ENCODE measurements around the gene STARD5. TPM values are rescaled to one million over a fixed set of nuclear protein-coding genes. Genes with fewer than 3 reads are reported as not detected.

The STARD5 gene
- total RNA-seq, 1 experiment from 2014 or later = 0.41 TPM

- ChIA-PET CTCF (no interaction called here), POLR2A (ENCODE audit: unreplicated experiment) (no interaction called here)
Measured at GRCh38 chr15:81343371-81343770, 19.4 kb upstream of the STARD5 start.

GRCh38 chr15:81341351-81341750, 17.4 kb upstream of the STARD5 start:
- no peak for TF ChIP-seq EZH2 (IDR thresholded peaks at IDR 0.05; ENCODE audit: low read depth)
- TF ChIP-seq CTCF (conservative IDR thresholded peaks at IDR 0.05) = no peak
- H3K79me2 ChIP-seq (ENCODE audit: low read depth) = no peaks in the 10 kb centered on the region
- H3K4me2 ChIP-seq = no peak overlapping the region
- no peaks in the 10 kb centered on the region for H3K36me3 ChIP-seq (ENCODE audit: low read depth)
- CTCF ChIA-PET = no interaction called here
- H3K9me3 ChIP-seq (ENCODE audit: insufficient read depth, low read depth) = no peaks in the 10 kb centered on the region
- H3F3A ChIP-seq (ENCODE audit: insufficient read depth, low read depth) = no peaks in the 10 kb centered on the region
- no peak for DNase-seq
- H3K4me1 ChIP-seq (replicated peaks; ENCODE audit: insufficient read depth) = no peaks in the 10 kb centered on the region
- H3K27me3 ChIP-seq (ENCODE audit: insufficient read depth, low read depth) = peaks cover 22% of the 10 kb centered on the region
- H3K4me3 ChIP-seq = no peak overlapping the region
- intact Hi-C loops (cut with micrococcal nuclease; ENCODE audit: unreplicated experiment) = no loop called here
- H3K27ac ChIP-seq = no peak overlapping the region
- BruUV-seq (replicated peaks) = no TSS peak
- POLR2A ChIA-PET (ENCODE audit: unreplicated experiment) = no interaction called here
- H3K9me2 ChIP-seq (ENCODE audit: insufficient read depth) = no peaks in the 10 kb centered on the region
- no peak overlapping the region for H2AFZ ChIP-seq
- H4K20me1 ChIP-seq (ENCODE audit: insufficient read depth) = no peaks in the 10 kb centered on the region

More at GRCh38 chr15:81343371-81343770, 19.4 kb upstream of the STARD5 start:
- Histone ChIP-seq H3K9me3 (ENCODE audit: insufficient read depth, low read depth) (no peaks in the 10 kb centered on the region), H3K36me3 (ENCODE audit: low read depth) (no peaks in the 10 kb centered on the region), H3K9me2 (ENCODE audit: insufficient read depth) (no peaks in the 10 kb centered on the region), H3K4me1 (replicated peaks; ENCODE audit: insufficient read depth) (no peaks in the 10 kb centered on the region), H3K4me3 (no peak overlapping the region), H3K27me3 (ENCODE audit: insufficient read depth, low read depth) (peaks cover 24% of the 10 kb centered on the region; the same call in 1 of the 2 replicates), H3F3A (ENCODE audit: insufficient read depth, low read depth) (no peaks in the 10 kb centered on the region), H4K20me1 (ENCODE audit: insufficient read depth) (no peaks in the 10 kb centered on the region), H2AFZ (no peak overlapping the region), H3K27ac (no peak overlapping the region), H3K79me2 (ENCODE audit: low read depth) (no peaks in the 10 kb centered on the region), H3K4me2 (no peak overlapping the region)
- BruUV-seq (replicated peaks) = no TSS peak
- intact Hi-C loops (cut with micrococcal nuclease; ENCODE audit: unreplicated experiment) = no loop called here
- TF ChIP-seq CTCF (conservative IDR thresholded peaks at IDR 0.05) (no peak), EZH2 (IDR thresholded peaks at IDR 0.05; ENCODE audit: low read depth) (no peak)
- no peak for DNase-seq

GRCh38 chr15:81339851-81340250, 15.9 kb upstream of the STARD5 start:
- H2AFZ ChIP-seq = no peak overlapping the region

More at GRCh38 chr15:81339851-81340250, 15.9 kb upstream of the STARD5 start:
- Histone ChIP-seq H3K9me3 (ENCODE audit: insufficient read depth, low read depth) (no peaks in the 10 kb centered on the region), H3K36me3 (ENCODE audit: low read depth) (no peaks in the 10 kb centered on the region), H3K4me3 (no peak overlapping the region), H3K9me2 (ENCODE audit: insufficient read depth) (no peaks in the 10 kb centered on the region), H3K79me2 (ENCODE audit: low read depth) (no peaks in the 10 kb centered on the region), H3K27me3 (ENCODE audit: insufficient read depth, low read depth) (peaks cover 22% of the 10 kb centered on the region), H3F3A (ENCODE audit: insufficient read depth, low read depth) (no peaks in the 10 kb centered on the region), H3K4me1 (replicated peaks; ENCODE audit: insufficient read depth) (no peaks in the 10 kb centered on the region), H3K27ac (no peak overlapping the region), H3K4me2 (no peak overlapping the region), H4K20me1 (ENCODE audit: insufficient read depth) (no peaks in the 10 kb centered on the region)
- CTCF ChIA-PET = no interaction called here
- BruUV-seq (replicated peaks) = no TSS peak
- no peak for TF ChIP-seq CTCF (conservative IDR thresholded peaks at IDR 0.05)
- POLR2A ChIA-PET (ENCODE audit: unreplicated experiment) = no interaction called here
- no peak for DNase-seq
- intact Hi-C loops (cut with micrococcal nuclease; ENCODE audit: unreplicated experiment) = no loop called here

All from PC-9 (cell line).